B cell (primary cell): ENCODE data around the gene GPNMB. TPM values are rescaled to one million over a fixed set of nuclear protein-coding genes. Genes with fewer than 3 reads are reported as not detected.

ENCODE experiments used
- ATAC-seq: fragments of 200-7000 bp; cut with Tn5 transposase; one replicate; pipeline ENCODE4 v1.10.0; 2021; ENCODE audit warnings: low read depth, mild to moderate bottlenecking, moderate number of reproducible peaks, moderate library complexity
- CTCF ChIA-PET: fragments of 350-600 bp; sonication (Branson Sonifier 250); formaldehyde crosslinking; loops from one replicate; lab custom pipeline; 2021; ENCODE audit warnings: antibody characterized with exemption, inconsistent platforms; lab: Charles Lee
- POLR2A ChIA-PET: fragments of 350-600 bp; sonication (Branson Sonifier 250); formaldehyde crosslinking; loops from one replicate; lab custom pipeline; 2021; ENCODE audit warnings: antibody characterized with exemption; lab: Charles Lee
- DNase-seq: peaks from one replicate; pipeline ENCODE4 v3.0.0; 2013
- H2AFZ ChIP-seq: 2 replicates; pipeline ENCODE4 v1.6.1; 2012; ENCODE audit warnings: mild to moderate bottlenecking, low read depth, low read length; ENCODE audit not compliant: insufficient read depth, poor library complexity, severe bottlenecking
- H3K27ac ChIP-seq, 2 donors: 1 replicate in 1 of 2; 2 replicates in 1 of 2; pipeline ENCODE4 v1.5.1; 2012 to 2013; ENCODE audit warnings: low read length in 2 of 2, mild to moderate bottlenecking in 2 of 2, moderate library complexity in 1 of 2
- H3K27me3 ChIP-seq, 4 experiments: fragments of 200-600 bp in 1 of 4; sonication (generic) in 1 of 4; replicated peaks in 1 of 4; 1 replicate in 2 of 4; 2 replicates in 2 of 4; pipeline versions ENCODE4 v1.6.1 to v1.7.0; 2013 to 2016; ENCODE audit warnings: low read length in 3 of 4, mild to moderate bottlenecking in 2 of 4, mixed read lengths in 1 of 4, moderate library complexity in 1 of 4; ENCODE audit not compliant: insufficient read depth in 4 of 4, control insufficient read depth in 3 of 4; ENCODE audit errors: control extremely low read depth in 1 of 4
- H3K36me3 ChIP-seq, 2 experiments: replicated peaks in 1 of 2; 1 replicate in 1 of 2; 2 replicates in 1 of 2; pipeline versions ENCODE4 v1.6.1 to v1.7.1; 2013; ENCODE audit warnings: low read length in 1 of 2; ENCODE audit not compliant: insufficient read depth in 2 of 2, control insufficient read depth in 1 of 2; ENCODE audit errors: control extremely low read depth in 1 of 2, extremely low read depth in 1 of 2
- H3K4me1 ChIP-seq, 2 donors: fragments of 200-600 bp in 1 of 2; sonication (generic) in 1 of 2; 1 replicate in 1 of 2; 2 replicates in 1 of 2; pipeline versions ENCODE4 v1.5.1 to v1.6.1; 2013 to 2017; ENCODE audit warnings: low read length in 2 of 2; ENCODE audit not compliant: control insufficient read depth in 2 of 2, insufficient read depth in 2 of 2
- H3K4me2 ChIP-seq: replicated peaks from 2 replicates; pipeline ENCODE3; 2012; ENCODE audit warnings: mild to moderate bottlenecking, low read depth, low read length; ENCODE audit not compliant: poor library complexity, severe bottlenecking
- H3K4me3 ChIP-seq, 5 experiments: fragments of 200-600 bp in 1 of 5; sonication (generic) in 1 of 5; 1 replicate in 3 of 5; 2 replicates in 2 of 5; pipeline versions ENCODE4 v1.5.1 to v1.7.0; 2011 to 2016; ENCODE audit warnings: low read length in 4 of 5, mild to moderate bottlenecking in 4 of 5, low read depth in 2 of 5, control low read depth in 1 of 5, moderate library complexity in 1 of 5; ENCODE audit not compliant: insufficient read depth in 1 of 5; ENCODE audit errors: control extremely low read depth in 1 of 5, extremely low read depth in 1 of 5
- H3K79me2 ChIP-seq: fragments of 200-600 bp; sonication (generic); one replicate; pipeline ENCODE4 v1.6.0; 2016; ENCODE audit warnings: low read length; ENCODE audit not compliant: control insufficient read depth, insufficient read depth
- H3K9ac ChIP-seq: fragments of 200-600 bp; sonication (generic); 2 replicates; pipeline ENCODE4 v1.6.1; 2017; ENCODE audit warnings: mild to moderate bottlenecking, low read length, moderate library complexity
- H3K9me3 ChIP-seq, 3 donors: one replicate each; pipeline versions ENCODE4 v1.6.1 to v1.7.1; 2013; ENCODE audit warnings: low read length in 2 of 3; ENCODE audit not compliant: control insufficient read depth in 2 of 3, insufficient read depth in 1 of 3; ENCODE audit errors: control extremely low read depth in 1 of 3
- H4K20me1 ChIP-seq: 2 replicates; pipeline ENCODE4 v1.6.0; 2012; ENCODE audit warnings: mild to moderate bottlenecking, low read length; ENCODE audit not compliant: insufficient read depth, control insufficient read depth, poor library complexity, severe bottlenecking
- H3K27ac Mint-ChIP-seq: one replicate; pipeline ENCODE4 v1.8.0; 2021; ENCODE audit warnings: mixed read lengths
- H3K27me3 Mint-ChIP-seq: one replicate; pipeline ENCODE4 v1.8.0; 2021; ENCODE audit warnings: mixed read lengths
- H3K4me1 Mint-ChIP-seq: one replicate; pipeline ENCODE4 v1.8.0; 2021; ENCODE audit warnings: mixed read lengths
- H3K4me3 Mint-ChIP-seq: one replicate; pipeline ENCODE4 v1.8.0; 2021; ENCODE audit warnings: mixed read lengths
- H3K9me3 Mint-ChIP-seq: one replicate; pipeline ENCODE4 v1.8.0; 2022; ENCODE audit warnings: mixed read lengths; ENCODE audit not compliant: insufficient read depth
- EZH2 ChIP-seq: IDR thresholded peaks from 2 replicates; pipeline ENCODE4 v1.6.1; 2012; ENCODE audit warnings: borderline replicate concordance, low read depth, mild to moderate bottlenecking, moderate library complexity, low read length; ENCODE audit not compliant: insufficient read depth, poor library complexity, severe bottlenecking
- WGBS: methylation state at CpG from one replicate; pipeline ENCODE4 v1.1.5; 2013; ENCODE audit warnings: missing lambda C conversion rate; ENCODE audit not compliant: insufficient coverage; 5-methylcytosine and 5-hydroxymethylcytosine counted together
- intact Hi-C: fragments of 100-400 bp; cut with micrococcal nuclease; formaldehyde crosslinking; loops from one replicate; pipeline ENCODE4 v1.10.0; 2022
- polyA plus RNA-seq: library from polyadenylated mRNA; depleted of rRNA; stranded (reverse); fragments of >200 nt; gene quantifications from 2 replicates; pipeline ENCODE4 v1.2.3, GENCODE V29; 2012
- total RNA-seq, 2 donors: library from RNA; stranded (reverse); fragments of 120-200 nt in 1 of 2; gene quantifications; 1 replicate in 1 of 2; 2 replicates in 1 of 2; pipeline versions ENCODE4 v1.2.3 to v1.2.4, GENCODE V29; 2013 to 2022
- TF ChIP-seq, protein P1 (sequence below): fragments of 200-600 bp; IDR thresholded peaks from one replicate; pipeline ENCODE4 v1.8.0; 2022; ENCODE audit warnings: antibody characterized with exemption, mild to moderate bottlenecking

The GPNMB gene
- total and polyA plus RNA-seq, 2 donors (not counting 1 experiment from before 2014, with no cell fraction given) = 2.6 TPM; not detected in 1

DNA sequence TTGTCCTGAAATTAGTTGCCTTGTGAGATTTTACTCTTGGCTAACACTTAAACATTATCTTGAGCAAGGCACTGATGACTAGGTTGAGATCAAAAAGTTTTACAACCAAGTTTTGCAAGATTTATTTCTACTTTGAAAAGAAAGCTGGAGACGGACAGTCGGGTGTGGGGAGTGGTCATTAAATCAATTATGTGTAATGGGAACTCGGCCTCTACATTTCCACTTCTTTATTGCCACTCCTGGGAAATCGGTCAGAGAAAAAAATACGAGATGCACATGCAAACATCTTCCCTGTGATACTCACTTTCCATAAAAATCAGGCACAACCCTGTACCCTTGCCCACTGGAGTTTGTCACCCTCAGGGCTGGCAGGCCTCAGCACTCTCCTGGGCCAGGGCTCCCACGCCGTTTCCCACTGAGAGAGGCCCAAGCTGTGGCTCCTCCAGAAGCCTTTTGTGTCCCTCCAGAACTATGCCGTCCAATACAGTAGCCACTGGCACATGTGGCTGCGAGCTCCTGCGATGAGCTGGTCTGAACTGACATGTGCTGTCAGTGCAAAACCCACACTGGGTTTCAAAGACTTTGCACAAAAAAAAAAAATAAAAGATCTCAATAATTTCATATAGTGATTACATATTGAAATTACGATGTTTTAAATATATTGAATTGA, 7.5 kb upstream of the GPNMB start:
- no peaks in the 10 kb centered on the region for H3K9me3 ChIP-seq
- TF ChIP-seq EZH2 = no peak
- TF ChIP-seq, protein P1, sequence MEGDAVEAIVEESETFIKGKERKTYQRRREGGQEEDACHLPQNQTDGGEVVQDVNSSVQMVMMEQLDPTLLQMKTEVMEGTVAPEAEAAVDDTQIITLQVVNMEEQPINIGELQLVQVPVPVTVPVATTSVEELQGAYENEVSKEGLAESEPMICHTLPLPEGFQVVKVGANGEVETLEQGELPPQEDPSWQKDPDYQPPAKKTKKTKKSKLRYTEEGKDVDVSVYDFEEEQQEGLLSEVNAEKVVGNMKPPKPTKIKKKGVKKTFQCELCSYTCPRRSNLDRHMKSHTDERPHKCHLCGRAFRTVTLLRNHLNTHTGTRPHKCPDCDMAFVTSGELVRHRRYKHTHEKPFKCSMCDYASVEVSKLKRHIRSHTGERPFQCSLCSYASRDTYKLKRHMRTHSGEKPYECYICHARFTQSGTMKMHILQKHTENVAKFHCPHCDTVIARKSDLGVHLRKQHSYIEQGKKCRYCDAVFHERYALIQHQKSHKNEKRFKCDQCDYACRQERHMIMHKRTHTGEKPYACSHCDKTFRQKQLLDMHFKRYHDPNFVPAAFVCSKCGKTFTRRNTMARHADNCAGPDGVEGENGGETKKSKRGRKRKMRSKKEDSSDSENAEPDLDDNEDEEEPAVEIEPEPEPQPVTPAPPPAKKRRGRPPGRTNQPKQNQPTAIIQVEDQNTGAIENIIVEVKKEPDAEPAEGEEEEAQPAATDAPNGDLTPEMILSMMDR = no peak
- Mint-ChIP-seq H3K4me3 (no peak overlapping the region), H3K27me3 (peaks cover 13% of the 10 kb centered on the region), H3K9me3 (no peaks in the 10 kb centered on the region), H3K27ac (no peak overlapping the region), H3K4me1 (peaks cover 7% of the 10 kb centered on the region)
- H3K27me3 ChIP-seq = no peaks in the 10 kb centered on the region
- DNase-seq (no peak), ATAC-seq (no peak)
- H3K4me2 ChIP-seq = no peak overlapping the region
- no peaks in the 10 kb centered on the region for H4K20me1 ChIP-seq
- no peak overlapping the region for H3K4me3 ChIP-seq
- no peak overlapping the region for H3K27ac ChIP-seq
- intact Hi-C loops = no loop called here
- ChIA-PET POLR2A (interaction anchor here (0.6 kb wide), 1 partner anchor 351 kb away, joined by 4 read pairs; no protein-coding TSS in a partner anchor), CTCF (no interaction called here)
- H3K9ac ChIP-seq = no peak overlapping the region
- H3K79me2 ChIP-seq = no peaks in the 10 kb centered on the region
- no peaks in the 10 kb centered on the region for H3K36me3 ChIP-seq
- H3K4me1 ChIP-seq = no peaks in the 10 kb centered on the region
- WGBS = 94% methylated on average over 7 of the region's 11 CpGs
- no peak overlapping the region for H2AFZ ChIP-seq

DNA sequence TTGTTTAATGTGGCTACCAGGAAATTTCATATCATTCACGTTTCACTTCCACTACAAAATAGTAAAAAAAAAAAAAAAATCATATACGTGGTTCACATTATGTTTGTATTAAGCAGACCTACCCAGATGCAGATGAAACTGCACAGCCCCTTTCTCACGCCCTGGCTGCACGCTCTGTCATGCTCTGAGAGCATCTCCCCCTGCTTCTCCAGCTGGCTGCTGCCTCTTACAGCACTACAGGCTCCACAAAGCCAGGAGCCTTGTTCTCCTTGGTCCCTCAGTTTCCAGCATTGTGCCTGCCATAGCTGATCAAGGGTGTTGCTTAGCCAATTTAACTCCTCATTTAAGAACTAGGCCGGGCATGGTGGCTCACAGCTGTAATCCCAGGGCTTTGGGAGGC, 6.9 kb upstream of the GPNMB start:
- H3K27me3 ChIP-seq = no peaks in the 10 kb centered on the region
- no peaks in the 10 kb centered on the region for H3K36me3 ChIP-seq
- no peak overlapping the region for H2AFZ ChIP-seq
- 76% methylated on average over 5 of the region's 5 CpGs for WGBS
- H3K4me2 ChIP-seq = no peak overlapping the region
- H3K4me3 Mint-ChIP-seq = no peak overlapping the region
- H3K27ac Mint-ChIP-seq = no peak overlapping the region
- no peaks in the 10 kb centered on the region for H4K20me1 ChIP-seq
- no peak overlapping the region for H3K27ac ChIP-seq
- CTCF ChIA-PET = no interaction called here
- intact Hi-C loops = no loop called here
- no peak overlapping the region for H3K4me3 ChIP-seq
- H3K9ac ChIP-seq = no peak overlapping the region
- ATAC-seq (no peak), DNase-seq (no peak)
- no peaks in the 10 kb centered on the region for H3K4me1 ChIP-seq
- H3K9me3 Mint-ChIP-seq = no peaks in the 10 kb centered on the region
- peaks cover 4% of the 10 kb centered on the region for H3K4me1 Mint-ChIP-seq
- no peaks in the 10 kb centered on the region for H3K9me3 ChIP-seq
- peaks cover 18% of the 10 kb centered on the region for H3K27me3 Mint-ChIP-seq
- H3K79me2 ChIP-seq = no peaks in the 10 kb centered on the region
- TF ChIP-seq, protein P1 = no peak
- no peak for TF ChIP-seq EZH2
- POLR2A ChIA-PET = interaction anchor here (0.6 kb wide), 1 partner anchor 352 kb away, joined by 4 read pairs; no protein-coding TSS in a partner anchor
